ENCODE measurements around the gene HIVEP3.

- TF ChIP-seq POLR2A (IDR thresholded peaks at IDR 0.05): no peak
- TF ChIP-seq CTCF (IDR thresholded peaks at IDR 0.05): no peak
These were observed 268.5 kb downstream of the HIVEP3 start for GRCh38 chr1:41650028-41650880.

Data from body of pancreas (tissue), 4 donors.